Spleen (tissue), 7 donors: ENCODE measurements around the gene ZDHHC7.

Experiments used
- POLR2A ChIP-seq, 3 donors: fragments of 450-650 bp; IDR thresholded peaks; one replicate each; pipeline ENCODE4 v1.5.1; 2017; ENCODE audit warnings: antibody characterized with exemption in 3 of 3, mild to moderate bottlenecking in 1 of 3
- TF ChIP-seq, protein P1 (sequence below), 11 experiments: fragments of 200-600 bp in 7 of 11; fragments of 450-650 bp in 4 of 11; sonication (generic) in 4 of 11; IDR thresholded peaks in 8 of 11; conservative IDR thresholded peaks in 3 of 11; 1 replicate in 7 of 11; 2 replicates in 4 of 11; pipeline versions ENCODE4 v1.4.0 to v1.8.0; 2016 to 2021; ENCODE audit warnings: antibody characterized with exemption in 11 of 11, inconsistent platforms in 4 of 11, mild to moderate bottlenecking in 1 of 11
- donor health status: DM: no; HTN: no; CAD: no; lungs with moderate emphysema.
- donor health status: DM: no; HTN: no; CAD: no.
- donor health status: DM: no; HTN: no; CAD: no.

DNA sequence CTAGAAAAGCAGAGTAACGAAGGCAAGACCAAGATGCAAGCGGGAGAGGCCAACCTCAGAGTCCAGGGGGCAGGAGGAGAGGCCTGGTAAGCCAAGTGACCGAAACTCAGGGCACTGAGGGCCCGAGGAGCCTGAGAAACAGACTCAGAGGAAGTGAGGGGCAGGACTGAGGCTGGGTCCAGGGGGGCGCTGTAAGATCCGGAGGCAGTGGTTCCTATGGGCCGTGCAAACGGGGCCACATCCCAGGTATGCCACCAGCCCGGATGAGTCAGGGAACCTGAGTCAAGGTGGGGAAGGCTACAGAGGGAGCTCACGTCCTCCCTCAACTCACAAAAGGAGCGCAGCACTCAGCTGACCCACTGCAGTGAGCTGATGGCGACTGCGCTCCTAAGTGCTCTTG, 8.3 kb downstream of the ZDHHC7 start:
- TF ChIP-seq POLR2A (IDR thresholded peaks at IDR 0.05) = no peak
- TF ChIP-seq, protein P1, sequence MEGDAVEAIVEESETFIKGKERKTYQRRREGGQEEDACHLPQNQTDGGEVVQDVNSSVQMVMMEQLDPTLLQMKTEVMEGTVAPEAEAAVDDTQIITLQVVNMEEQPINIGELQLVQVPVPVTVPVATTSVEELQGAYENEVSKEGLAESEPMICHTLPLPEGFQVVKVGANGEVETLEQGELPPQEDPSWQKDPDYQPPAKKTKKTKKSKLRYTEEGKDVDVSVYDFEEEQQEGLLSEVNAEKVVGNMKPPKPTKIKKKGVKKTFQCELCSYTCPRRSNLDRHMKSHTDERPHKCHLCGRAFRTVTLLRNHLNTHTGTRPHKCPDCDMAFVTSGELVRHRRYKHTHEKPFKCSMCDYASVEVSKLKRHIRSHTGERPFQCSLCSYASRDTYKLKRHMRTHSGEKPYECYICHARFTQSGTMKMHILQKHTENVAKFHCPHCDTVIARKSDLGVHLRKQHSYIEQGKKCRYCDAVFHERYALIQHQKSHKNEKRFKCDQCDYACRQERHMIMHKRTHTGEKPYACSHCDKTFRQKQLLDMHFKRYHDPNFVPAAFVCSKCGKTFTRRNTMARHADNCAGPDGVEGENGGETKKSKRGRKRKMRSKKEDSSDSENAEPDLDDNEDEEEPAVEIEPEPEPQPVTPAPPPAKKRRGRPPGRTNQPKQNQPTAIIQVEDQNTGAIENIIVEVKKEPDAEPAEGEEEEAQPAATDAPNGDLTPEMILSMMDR (IDR thresholded peaks at IDR 0.05 in 8 of 11, conservative IDR thresholded peaks at IDR 0.05 in 3 of 11) = no peak
